Measurements from ENCODE around the gene EFHD1.
"Not testable (repeated sequence)": the region's sequence is repeated elsewhere in the genome, so short reads cannot be mapped to it uniquely, and the experiment has no call there.

Gene EFHD1

GRCh38 chr2:232647261-232647660 lies 13.9 kb downstream of the EFHD1 start:
- DNase-seq (ENCODE audit: low read depth in 2 of 3, low spot score in 1 of 3) = no peak

- DNase-seq (ENCODE audit: low read depth in 2 of 3, low spot score in 1 of 3) = no peak
These were observed 15.6 kb downstream of the EFHD1 start for GRCh38 chr2:232649033-232649432.

- no peak for DNase-seq (ENCODE audit: low read depth in 2 of 3, low spot score in 1 of 3)
These were observed 19.1 kb downstream of the EFHD1 start for GRCh38 chr2:232652505-232652851.

GRCh38 chr2:232653441-232653840 lies 20.0 kb downstream of the EFHD1 start:
- DNase-seq (ENCODE audit: low read depth in 2 of 3, low spot score in 1 of 3) = no peak

GRCh38 chr2:232655392-232655791 lies 22.0 kb downstream of the EFHD1 start:
- no peak for DNase-seq (ENCODE audit: low read depth in 2 of 3, low spot score in 1 of 3)

- no peak for DNase-seq (ENCODE audit: low read depth in 2 of 3, low spot score in 1 of 3)
These were observed 24.9 kb downstream of the EFHD1 start for GRCh38 chr2:232658217-232658785.

- no peak for DNase-seq (ENCODE audit: low read depth in 2 of 3, low spot score in 1 of 3)
These were observed 26.0 kb downstream of the EFHD1 start for GRCh38 chr2:232659359-232659758.

GRCh38 chr2:232662486-232663260 lies 29.3 kb downstream of the EFHD1 start:
- no peak for DNase-seq (ENCODE audit: low read depth in 2 of 3, low spot score in 1 of 3)

- DNase-seq (ENCODE audit: low read depth in 2 of 3, low spot score in 1 of 3) = no peak
These were observed 32.8 kb downstream of the EFHD1 start for GRCh38 chr2:232666051-232666805.

GRCh38 chr2:232667989-232668583 lies 34.7 kb downstream of the EFHD1 start:
- DNase-seq (ENCODE audit: low read depth in 2 of 3, low spot score in 1 of 3) = no peak

- no peak for DNase-seq (ENCODE audit: low read depth in 2 of 3, low spot score in 1 of 3)
These were observed 35.5 kb downstream of the EFHD1 start for GRCh38 chr2:232668805-232669444.

GRCh38 chr2:232672588-232672987 lies 39.2 kb downstream of the EFHD1 start:
- DNase-seq (ENCODE audit: low read depth in 2 of 3, low spot score in 1 of 3) = no peak

- DNase-seq (ENCODE audit: low read depth in 2 of 3, low spot score in 1 of 3) = no peak
These were observed 41.1 kb downstream of the EFHD1 start for GRCh38 chr2:232674491-232674890.

- DNase-seq (ENCODE audit: low read depth in 2 of 3, low spot score in 1 of 3) = no peak
These were observed 42.0 kb downstream of the EFHD1 start for GRCh38 chr2:232675381-232675780.

- DNase-seq (ENCODE audit: low read depth in 2 of 3, low spot score in 1 of 3) = no peak
These were observed 46.6 kb downstream of the EFHD1 start for GRCh38 chr2:232680006-232680405.

GRCh38 chr2:232681527-232681926 lies 48.1 kb downstream of the EFHD1 start:
- no peak for DNase-seq (ENCODE audit: low read depth in 2 of 3, low spot score in 1 of 3)

- DNase-seq (ENCODE audit: low read depth in 2 of 3, low spot score in 1 of 3) = no peak
These were observed 50.0 kb downstream of the EFHD1 start for GRCh38 chr2:232683368-232683767.

- not testable (repeated sequence) for DNase-seq (ENCODE audit: low read depth in 2 of 3, low spot score in 1 of 3)
These were observed 52.0 kb downstream of the EFHD1 start for GRCh38 chr2:232685391-232685790.

GRCh38 chr2:232687382-232688160 lies 54.2 kb downstream of the EFHD1 start:
- DNase-seq (ENCODE audit: low read depth in 2 of 3, low spot score in 1 of 3) = no peak

- DNase-seq (ENCODE audit: low read depth in 2 of 3, low spot score in 1 of 3) = no peak
These were observed 54.8 kb downstream of the EFHD1 start for GRCh38 chr2:232688201-232688600.
